SK-N-SH treated with all-trans-retinoic acid at 6 μM for 48 hours (cell line): ENCODE data around the gene LCA5.

Source experiments
- ATAC-seq: fragments of 200-7000 bp; cut with Tn5 transposase; 3 replicates; pipeline ENCODE4 v1.9.1; 2020; ENCODE audit warnings: mild to moderate bottlenecking, moderate library complexity
- ARNTL ChIP-seq: fragments of 450-650 bp; formaldehyde crosslinking; IDR thresholded peaks from 2 replicates; pipeline ENCODE4 v1.5.0; 2020; ENCODE audit warnings: low read depth, mild to moderate bottlenecking, moderate library complexity, borderline replicate concordance
- BACH2 ChIP-seq: fragments of 250-450 bp; sonication (Bioruptor Pico); IDR thresholded peaks from 2 replicates; pipeline ENCODE4 v1.9.0; 2021; ENCODE audit warnings: mild to moderate bottlenecking, borderline replicate concordance
- CSDC2 ChIP-seq: fragments of 250-450 bp; sonication (Bioruptor Pico); IDR thresholded peaks from 2 replicates; pipeline ENCODE4 v1.5.0; 2020; ENCODE audit warnings: mild to moderate bottlenecking, moderate library complexity
- ESRRG ChIP-seq: fragments of 250-450 bp; sonication (Bioruptor Pico); IDR thresholded peaks from 2 replicates; pipeline ENCODE4 v1.6.1; 2021; ENCODE audit warnings: mild to moderate bottlenecking
- GLIS3 ChIP-seq: fragments of 250-450 bp; sonication (Bioruptor Pico); IDR thresholded peaks from 2 replicates; pipeline ENCODE4 v1.5.0; 2020; ENCODE audit warnings: mild to moderate bottlenecking, moderate library complexity
- ISL1 ChIP-seq: fragments of 250-450 bp; sonication (Bioruptor Pico); IDR thresholded peaks from 2 replicates; pipeline ENCODE4 v2.1.2; 2022; ENCODE audit warnings: mild to moderate bottlenecking, moderate library complexity
- PPARA ChIP-seq: fragments of 250-450 bp; sonication (Bioruptor Pico); IDR thresholded peaks from 2 replicates; pipeline ENCODE4 v1.5.0; 2020; ENCODE audit warnings: mild to moderate bottlenecking, borderline replicate concordance
- SNAI2 ChIP-seq: fragments of 250-450 bp; sonication (Bioruptor Pico); IDR thresholded peaks from 2 replicates; pipeline ENCODE4 v1.5.0; 2020; ENCODE audit warnings: mild to moderate bottlenecking, moderate library complexity
- TCF4 ChIP-seq: fragments of 250-450 bp; sonication (Bioruptor Pico); IDR thresholded peaks from 2 replicates; pipeline ENCODE4 v1.8.0; 2021; ENCODE audit warnings: mild to moderate bottlenecking, moderate library complexity, borderline replicate concordance
- TOX ChIP-seq: fragments of 250-450 bp; sonication (Bioruptor Pico); IDR thresholded peaks from 2 replicates; pipeline ENCODE4 v1.8.0; 2021; ENCODE audit warnings: mild to moderate bottlenecking, moderate library complexity, borderline replicate concordance
- ZC3H10 ChIP-seq: fragments of 250-450 bp; sonication (Bioruptor Pico); IDR thresholded peaks from 2 replicates; pipeline ENCODE4 v1.5.1; 2021; ENCODE audit warnings: mild to moderate bottlenecking, moderate library complexity
- ZFP3 ChIP-seq: fragments of 250-450 bp; sonication (Bioruptor Pico); IDR thresholded peaks from 2 replicates; pipeline ENCODE4 v1.5.0; 2020; ENCODE audit warnings: mild to moderate bottlenecking, moderate library complexity
- ZFP30 ChIP-seq: fragments of 450-650 bp; formaldehyde crosslinking; IDR thresholded peaks from 2 replicates; pipeline ENCODE4 v1.5.0; 2022; ENCODE audit warnings: mild to moderate bottlenecking, moderate library complexity
- ZNF565 ChIP-seq: fragments of 450-650 bp; formaldehyde crosslinking; conservative IDR thresholded peaks from 2 replicates; pipeline ENCODE4 v1.5.0; 2020; ENCODE audit warnings: low read depth, mild to moderate bottlenecking, moderate library complexity
- ZNF70 ChIP-seq: fragments of 450-650 bp; formaldehyde crosslinking; IDR thresholded peaks from 2 replicates; pipeline ENCODE4 v1.5.0; 2020; ENCODE audit warnings: mild to moderate bottlenecking, moderate library complexity
- ZNF8 ChIP-seq: fragments of 450-650 bp; formaldehyde crosslinking; IDR thresholded peaks from 2 replicates; pipeline ENCODE4 v1.5.0; 2020; ENCODE audit warnings: mild to moderate bottlenecking, moderate library complexity
- TF ChIP-seq, protein P1 (sequence below): fragments of 250-450 bp; sonication (Bioruptor Pico); IDR thresholded peaks from 2 replicates; pipeline ENCODE4 v1.8.0; 2020; ENCODE audit warnings: mild to moderate bottlenecking, moderate library complexity, borderline replicate concordance
- TF ChIP-seq, protein P2 (sequence below): fragments of 250-450 bp; sonication (Bioruptor Pico); IDR thresholded peaks from 2 replicates; pipeline ENCODE4 v1.5.1; 2021; ENCODE audit warnings: mild to moderate bottlenecking, moderate library complexity
- TF ChIP-seq, protein P3 (sequence below): fragments of 250-450 bp; sonication (Bioruptor Pico); IDR thresholded peaks from 2 replicates; pipeline ENCODE4 v1.5.0; 2020; ENCODE audit warnings: mild to moderate bottlenecking, moderate library complexity

LCA5 gene

DNA sequence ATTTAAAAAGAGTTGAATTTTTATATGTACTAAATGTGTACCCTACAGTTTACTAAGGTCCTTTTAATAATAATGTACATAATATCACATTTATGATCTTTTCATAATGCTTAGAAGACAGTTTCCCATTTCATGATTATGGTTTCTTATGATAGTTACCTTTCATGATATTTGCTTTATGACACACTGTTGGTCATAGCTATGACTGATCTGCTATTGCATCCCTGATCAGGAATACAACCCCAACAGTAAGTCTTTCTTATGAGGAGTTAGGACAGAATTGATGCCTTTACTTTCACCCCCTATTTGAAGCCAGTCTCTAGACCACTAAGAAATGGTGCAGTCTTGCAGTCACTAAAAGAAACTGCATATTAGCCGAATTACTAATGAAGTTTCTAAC is 31.0 kb downstream of the LCA5 start (continued):
- no peak for TF ChIP-seq ARNTL (CRISPR knock-in tag)
- no peak for TF ChIP-seq ZNF565
- TF ChIP-seq CSDC2 (CRISPR knock-in tag) = no peak

DNA sequence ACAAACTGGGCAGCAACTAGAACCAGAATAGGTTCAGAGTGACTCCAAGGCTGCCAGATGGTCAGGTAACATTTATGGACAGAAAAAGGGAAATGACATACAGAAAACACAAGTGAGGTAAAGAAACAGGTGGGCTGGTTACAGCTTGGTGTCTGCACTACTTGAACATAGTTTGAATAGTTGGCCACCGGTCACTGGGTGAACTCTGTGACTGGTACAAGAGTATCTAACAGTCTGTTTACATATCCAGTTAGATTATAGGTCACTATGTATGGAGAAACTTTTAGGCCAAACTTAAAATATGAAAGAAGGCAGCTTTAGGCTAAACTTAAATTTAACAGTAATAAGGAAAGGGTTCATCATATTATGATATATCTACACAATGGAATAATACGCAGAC is 32.9 kb downstream of the LCA5 start:
- TF ChIP-seq ESRRG (CRISPR knock-in tag) = no peak
- no peak for TF ChIP-seq PPARA (CRISPR knock-in tag)
- TF ChIP-seq GLIS3 (CRISPR knock-in tag) = no peak
- TF ChIP-seq TCF4 (CRISPR knock-in tag) = no peak
- no peak for TF ChIP-seq ZFP3 (CRISPR knock-in tag)
- ATAC-seq = no peak

DNA sequence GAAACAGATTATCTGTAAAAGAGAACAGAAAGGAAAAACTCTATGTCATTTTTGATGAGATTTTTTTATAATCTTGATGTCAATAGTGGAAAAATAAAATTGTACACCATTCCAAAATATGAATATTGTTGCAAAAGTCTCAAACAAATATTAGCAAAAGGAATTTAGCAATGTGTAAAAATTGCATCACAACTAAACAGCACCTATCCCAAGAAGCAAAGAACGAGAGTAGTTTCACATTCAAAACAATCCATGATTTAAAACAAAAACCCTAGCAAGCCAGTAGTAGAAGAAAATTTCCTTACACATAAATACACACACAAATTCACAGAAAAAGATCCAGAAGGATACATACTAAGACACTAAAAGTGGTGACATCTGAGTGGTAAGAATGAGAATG is 38.4 kb downstream of the LCA5 start:
- no peak for ATAC-seq
- TF ChIP-seq ZNF70 (CRISPR knock-in tag) (no peak), CSDC2 (CRISPR knock-in tag) (no peak), ZC3H10 (CRISPR knock-in tag) (no peak), ZFP30 (no peak), ISL1 (no peak)
- TF ChIP-seq, protein P1, sequence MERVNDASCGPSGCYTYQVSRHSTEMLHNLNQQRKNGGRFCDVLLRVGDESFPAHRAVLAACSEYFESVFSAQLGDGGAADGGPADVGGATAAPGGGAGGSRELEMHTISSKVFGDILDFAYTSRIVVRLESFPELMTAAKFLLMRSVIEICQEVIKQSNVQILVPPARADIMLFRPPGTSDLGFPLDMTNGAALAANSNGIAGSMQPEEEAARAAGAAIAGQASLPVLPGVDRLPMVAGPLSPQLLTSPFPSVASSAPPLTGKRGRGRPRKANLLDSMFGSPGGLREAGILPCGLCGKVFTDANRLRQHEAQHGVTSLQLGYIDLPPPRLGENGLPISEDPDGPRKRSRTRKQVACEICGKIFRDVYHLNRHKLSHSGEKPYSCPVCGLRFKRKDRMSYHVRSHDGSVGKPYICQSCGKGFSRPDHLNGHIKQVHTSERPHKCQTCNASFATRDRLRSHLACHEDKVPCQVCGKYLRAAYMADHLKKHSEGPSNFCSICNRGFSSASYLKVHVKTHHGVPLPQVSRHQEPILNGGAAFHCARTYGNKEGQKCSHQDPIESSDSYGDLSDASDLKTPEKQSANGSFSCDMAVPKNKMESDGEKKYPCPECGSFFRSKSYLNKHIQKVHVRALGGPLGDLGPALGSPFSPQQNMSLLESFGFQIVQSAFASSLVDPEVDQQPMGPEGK (CRISPR knock-in tag) = no peak
- TF ChIP-seq, all 23 proteins: peak for 0

DNA sequence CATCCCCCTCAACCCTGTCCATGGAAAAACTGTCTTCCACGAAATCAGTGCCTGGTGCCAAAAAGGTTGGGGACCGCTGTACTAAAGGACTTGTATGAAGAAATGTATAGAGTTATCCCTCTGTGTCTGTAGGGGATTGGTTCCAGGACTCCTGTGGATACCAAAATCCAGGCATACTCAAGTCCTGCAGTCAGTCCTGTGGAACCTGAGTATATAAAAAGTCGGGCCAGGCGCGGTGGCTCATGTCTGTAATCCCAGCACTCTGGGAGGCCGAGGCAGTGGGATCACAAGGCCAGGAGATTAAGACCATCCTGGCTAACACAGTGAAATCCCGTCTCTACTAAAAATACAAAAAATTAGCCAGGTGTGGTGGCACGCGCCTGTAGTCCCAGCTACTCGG is 42.0 kb downstream of the LCA5 start:
- no peak for ATAC-seq
- TF ChIP-seq ZNF565 = no peak
- no peak for TF ChIP-seq ISL1
- TF ChIP-seq ARNTL (CRISPR knock-in tag) = no peak
- TF ChIP-seq, protein P2, sequence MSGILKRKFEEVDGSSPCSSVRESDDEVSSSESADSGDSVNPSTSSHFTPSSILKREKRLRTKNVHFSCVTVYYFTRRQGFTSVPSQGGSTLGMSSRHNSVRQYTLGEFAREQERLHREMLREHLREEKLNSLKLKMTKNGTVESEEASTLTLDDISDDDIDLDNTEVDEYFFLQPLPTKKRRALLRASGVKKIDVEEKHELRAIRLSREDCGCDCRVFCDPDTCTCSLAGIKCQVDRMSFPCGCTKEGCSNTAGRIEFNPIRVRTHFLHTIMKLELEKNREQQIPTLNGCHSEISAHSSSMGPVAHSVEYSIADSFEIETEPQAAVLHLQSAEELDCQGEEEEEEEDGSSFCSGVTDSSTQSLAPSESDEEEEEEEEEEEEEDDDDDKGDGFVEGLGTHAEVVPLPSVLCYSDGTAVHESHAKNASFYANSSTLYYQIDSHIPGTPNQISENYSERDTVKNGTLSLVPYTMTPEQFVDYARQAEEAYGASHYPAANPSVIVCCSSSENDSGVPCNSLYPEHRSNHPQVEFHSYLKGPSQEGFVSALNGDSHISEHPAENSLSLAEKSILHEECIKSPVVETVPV = no peak
- no peak for TF ChIP-seq TOX (CRISPR knock-in tag)
- TF ChIP-seq ZFP30 = no peak
- TF ChIP-seq ZNF8 = no peak
- TF ChIP-seq PPARA (CRISPR knock-in tag) = no peak
- TF ChIP-seq BACH2 = no peak
- no peak for TF ChIP-seq ZC3H10 (CRISPR knock-in tag)
- TF ChIP-seq SNAI2 (CRISPR knock-in tag) = no peak

DNA sequence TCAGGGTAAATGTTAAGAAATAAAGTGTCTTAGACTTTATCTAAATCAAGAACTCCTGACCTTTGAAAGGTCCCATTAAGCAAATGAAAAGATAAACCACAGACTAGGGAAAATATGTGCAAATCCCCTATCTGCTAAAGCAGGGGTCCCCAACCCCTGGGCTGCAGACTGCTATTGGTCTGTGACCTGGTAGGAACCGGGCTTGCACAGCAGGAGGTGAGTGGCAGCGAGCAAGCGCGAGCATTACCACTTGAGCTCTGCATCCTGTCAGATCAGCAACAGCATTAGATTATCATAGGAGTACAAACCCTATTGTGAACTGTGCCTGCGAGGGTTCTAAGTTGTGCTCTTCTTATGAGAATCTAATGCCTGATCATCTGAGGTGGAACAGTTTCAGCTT is 42.4 kb downstream of the LCA5 start:
- TF ChIP-seq ZNF565 = no peak
- TF ChIP-seq, all 23 proteins: peak for 0
- ATAC-seq = no peak

DNA sequence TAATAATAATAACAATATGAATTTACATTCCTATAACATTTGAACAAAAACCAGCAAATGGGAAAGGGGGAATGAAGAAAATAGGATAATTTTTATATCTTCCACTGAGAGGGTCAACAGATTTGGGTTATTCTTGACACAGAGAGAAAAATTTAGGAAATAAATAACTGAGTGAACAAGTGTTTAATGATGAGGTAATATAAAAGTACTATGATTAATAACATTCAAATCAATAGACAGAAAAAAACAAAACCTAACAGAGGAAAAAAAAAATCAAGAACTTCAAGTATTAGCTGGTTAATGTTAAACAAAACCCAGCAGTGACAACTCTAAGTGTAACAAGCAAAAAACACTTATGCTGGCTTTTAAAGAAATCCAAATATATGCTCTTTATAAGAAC is 66.5 kb downstream of the LCA5 start:
- no peak for ATAC-seq
- no peak for TF ChIP-seq ARNTL (CRISPR knock-in tag)
- TF ChIP-seq, protein P1 (CRISPR knock-in tag) = no peak
- TF ChIP-seq, protein P3, sequence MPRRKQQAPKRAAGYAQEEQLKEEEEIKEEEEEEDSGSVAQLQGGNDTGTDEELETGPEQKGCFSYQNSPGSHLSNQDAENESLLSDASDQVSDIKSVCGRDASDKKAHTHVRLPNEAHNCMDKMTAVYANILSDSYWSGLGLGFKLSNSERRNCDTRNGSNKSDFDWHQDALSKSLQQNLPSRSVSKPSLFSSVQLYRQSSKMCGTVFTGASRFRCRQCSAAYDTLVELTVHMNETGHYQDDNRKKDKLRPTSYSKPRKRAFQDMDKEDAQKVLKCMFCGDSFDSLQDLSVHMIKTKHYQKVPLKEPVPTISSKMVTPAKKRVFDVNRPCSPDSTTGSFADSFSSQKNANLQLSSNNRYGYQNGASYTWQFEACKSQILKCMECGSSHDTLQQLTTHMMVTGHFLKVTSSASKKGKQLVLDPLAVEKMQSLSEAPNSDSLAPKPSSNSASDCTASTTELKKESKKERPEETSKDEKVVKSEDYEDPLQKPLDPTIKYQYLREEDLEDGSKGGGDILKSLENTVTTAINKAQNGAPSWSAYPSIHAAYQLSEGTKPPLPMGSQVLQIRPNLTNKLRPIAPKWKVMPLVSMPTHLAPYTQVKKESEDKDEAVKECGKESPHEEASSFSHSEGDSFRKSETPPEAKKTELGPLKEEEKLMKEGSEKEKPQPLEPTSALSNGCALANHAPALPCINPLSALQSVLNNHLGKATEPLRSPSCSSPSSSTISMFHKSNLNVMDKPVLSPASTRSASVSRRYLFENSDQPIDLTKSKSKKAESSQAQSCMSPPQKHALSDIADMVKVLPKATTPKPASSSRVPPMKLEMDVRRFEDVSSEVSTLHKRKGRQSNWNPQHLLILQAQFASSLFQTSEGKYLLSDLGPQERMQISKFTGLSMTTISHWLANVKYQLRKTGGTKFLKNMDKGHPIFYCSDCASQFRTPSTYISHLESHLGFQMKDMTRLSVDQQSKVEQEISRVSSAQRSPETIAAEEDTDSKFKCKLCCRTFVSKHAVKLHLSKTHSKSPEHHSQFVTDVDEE (CRISPR knock-in tag) = no peak
